Endodermal cell (in vitro differentiated cells): ENCODE data around the gene LRRK1. TPM values are rescaled to one million over a fixed set of nuclear protein-coding genes. Genes with fewer than 3 reads are reported as not detected.

Experiments
- DNase-seq: peaks from one replicate; pipeline ENCODE4 v3.0.0-alpha.2; 2017
- H3K27ac ChIP-seq: 2 replicates; pipeline ENCODE4 v1.5.1; 2013; ENCODE audit warnings: mild to moderate bottlenecking, low read depth, low read length, moderate library complexity
- H3K27me3 ChIP-seq: 2 replicates; pipeline ENCODE4 v1.6.1; 2013; ENCODE audit warnings: mild to moderate bottlenecking, low read length, moderate library complexity; ENCODE audit not compliant: insufficient read depth, control insufficient read depth, poor library complexity, severe bottlenecking
- H3K36me3 ChIP-seq: 2 replicates; pipeline ENCODE4 v1.7.0; 2013; ENCODE audit warnings: mild to moderate bottlenecking, low read length, moderate library complexity; ENCODE audit not compliant: control insufficient read depth, insufficient read depth
- H3K4me1 ChIP-seq: one replicate; pipeline ENCODE4 v1.7.0; 2013; ENCODE audit warnings: low read length; ENCODE audit not compliant: control insufficient read depth, insufficient read depth
- H3K4me3 ChIP-seq: 2 replicates; pipeline ENCODE4 v1.5.1; 2013; ENCODE audit warnings: mild to moderate bottlenecking, low read length, moderate library complexity
- H3K9ac ChIP-seq: 2 replicates; pipeline ENCODE4 v1.6.1; 2013; ENCODE audit warnings: mild to moderate bottlenecking, low read length, moderate library complexity; ENCODE audit not compliant: poor library complexity, severe bottlenecking; ENCODE audit errors: extremely low read depth
- H3K9me3 ChIP-seq: 2 replicates; pipeline ENCODE4 v1.6.1; 2013; ENCODE audit warnings: mild to moderate bottlenecking, low read length, moderate library complexity; ENCODE audit not compliant: control insufficient read depth
- H3K27ac Mint-ChIP-seq: 2 replicates; pipeline ENCODE4 v1.8.0; 2020; ENCODE audit warnings: mixed read lengths
- H3K27me3 Mint-ChIP-seq: 2 replicates; pipeline ENCODE4 v1.8.0; 2021; ENCODE audit warnings: mild to moderate bottlenecking, mixed read lengths; ENCODE audit not compliant: insufficient read depth
- H3K36me3 Mint-ChIP-seq: 2 replicates; pipeline ENCODE4 v1.8.0; 2020; ENCODE audit warnings: low read depth, mixed read lengths
- H3K4me1 Mint-ChIP-seq: 2 replicates; pipeline ENCODE4 v1.8.0; 2020; ENCODE audit warnings: mixed read lengths
- H3K4me3 Mint-ChIP-seq: 2 replicates; pipeline ENCODE4 v1.8.0; 2020; ENCODE audit warnings: mild to moderate bottlenecking, moderate library complexity, mixed read lengths
- H3K9me3 Mint-ChIP-seq: 2 replicates; pipeline ENCODE4 v1.8.0; 2020; ENCODE audit warnings: mild to moderate bottlenecking, mixed read lengths
- WGBS, 2 experiments: methylation state at CpG; one replicate each; pipeline versions ENCODE4 v1.1.5 to v1.1.7; 2013; ENCODE audit warnings: missing lambda C conversion rate in 2 of 2, mixed read lengths in 1 of 2; ENCODE audit not compliant: insufficient coverage in 1 of 2, insufficient read length in 1 of 2; 5-methylcytosine and 5-hydroxymethylcytosine counted together
- total RNA-seq, 2 donors: library from RNA; stranded (reverse); fragmentation: NEBNext Ultra II Directional in 1 of 2; extraction: Animal tissue kit (Norgen Biotek cat#: 25700) in 1 of 2; gene quantifications; 2 replicates in 1 of 2; 3 replicates in 1 of 2; pipeline ENCODE4 v1.2.1, GENCODE V29; 2021
- TF ChIP-seq, protein P1 (sequence below): fragments of 200-600 bp; sonication (generic); conservative IDR thresholded peaks from 2 replicates; pipeline ENCODE4 v1.5.0; 2021; ENCODE audit warnings: antibody characterized with exemption, mild to moderate bottlenecking

LRRK1 gene
- total RNA-seq, 2 donors from 2014 or later, result 2.7 to 5.1 TPM

DNA sequence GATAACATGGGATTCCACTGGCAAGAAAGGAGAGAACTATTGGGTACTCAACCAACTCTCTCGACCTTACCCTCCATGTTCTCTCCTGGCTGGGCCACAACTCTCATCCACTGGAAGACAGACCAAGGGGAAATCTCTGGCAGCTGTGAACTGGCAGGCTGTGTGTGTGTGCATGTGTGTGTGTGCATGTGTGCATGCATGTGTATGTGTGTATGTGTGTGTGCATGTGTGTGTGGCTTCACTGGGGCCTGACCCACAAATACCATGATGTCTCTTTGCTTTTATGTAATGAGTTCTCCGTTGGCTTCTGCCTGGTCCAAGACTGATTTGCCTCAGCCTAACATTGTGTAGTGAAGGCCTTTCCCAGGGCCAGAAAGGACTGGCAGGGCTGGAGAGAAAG, 43.7 kb upstream of the LRRK1 start:
- peaks cover 51% of the 10 kb centered on the region for H3K27me3 Mint-ChIP-seq
- H3K4me3 Mint-ChIP-seq, result no peak overlapping the region
- peaks cover 3% of the 10 kb centered on the region for H3K4me1 ChIP-seq
- H3K27ac ChIP-seq, result no peak overlapping the region
- H3K4me1 Mint-ChIP-seq, result peaks cover 8% of the 10 kb centered on the region
- DNase-seq, result no peak
- H3K27me3 ChIP-seq, result peaks cover 19% of the 10 kb centered on the region
- H3K9ac ChIP-seq, result no peak overlapping the region
- H3K27ac Mint-ChIP-seq, result no peak overlapping the region
- no peak overlapping the region for H3K4me3 ChIP-seq
- H3K9me3 Mint-ChIP-seq, result no peaks in the 10 kb centered on the region
- H3K36me3 Mint-ChIP-seq, result no peaks in the 10 kb centered on the region
- H3K36me3 ChIP-seq, result no peaks in the 10 kb centered on the region
- H3K9me3 ChIP-seq, result no peaks in the 10 kb centered on the region
- TF ChIP-seq, protein P1, sequence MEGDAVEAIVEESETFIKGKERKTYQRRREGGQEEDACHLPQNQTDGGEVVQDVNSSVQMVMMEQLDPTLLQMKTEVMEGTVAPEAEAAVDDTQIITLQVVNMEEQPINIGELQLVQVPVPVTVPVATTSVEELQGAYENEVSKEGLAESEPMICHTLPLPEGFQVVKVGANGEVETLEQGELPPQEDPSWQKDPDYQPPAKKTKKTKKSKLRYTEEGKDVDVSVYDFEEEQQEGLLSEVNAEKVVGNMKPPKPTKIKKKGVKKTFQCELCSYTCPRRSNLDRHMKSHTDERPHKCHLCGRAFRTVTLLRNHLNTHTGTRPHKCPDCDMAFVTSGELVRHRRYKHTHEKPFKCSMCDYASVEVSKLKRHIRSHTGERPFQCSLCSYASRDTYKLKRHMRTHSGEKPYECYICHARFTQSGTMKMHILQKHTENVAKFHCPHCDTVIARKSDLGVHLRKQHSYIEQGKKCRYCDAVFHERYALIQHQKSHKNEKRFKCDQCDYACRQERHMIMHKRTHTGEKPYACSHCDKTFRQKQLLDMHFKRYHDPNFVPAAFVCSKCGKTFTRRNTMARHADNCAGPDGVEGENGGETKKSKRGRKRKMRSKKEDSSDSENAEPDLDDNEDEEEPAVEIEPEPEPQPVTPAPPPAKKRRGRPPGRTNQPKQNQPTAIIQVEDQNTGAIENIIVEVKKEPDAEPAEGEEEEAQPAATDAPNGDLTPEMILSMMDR, result no peak
- WGBS, 2 experiments, result 83 to 87% methylated on average over 1 to 2 of the region's 2 CpGs

- Mint-ChIP-seq H3K27ac (no peak overlapping the region), H3K27me3 (peaks cover 53% of the 10 kb centered on the region), H3K4me3 (no peak overlapping the region), H3K9me3 (no peaks in the 10 kb centered on the region), H3K36me3 (no peaks in the 10 kb centered on the region), H3K4me1 (peaks cover 11% of the 10 kb centered on the region)
- H3K27me3 ChIP-seq, result peaks cover 24% of the 10 kb centered on the region
- no peaks in the 10 kb centered on the region for H3K9me3 ChIP-seq
- H3K4me3 ChIP-seq, result no peak overlapping the region
- no peak overlapping the region for H3K9ac ChIP-seq
- no peak for DNase-seq
- H3K27ac ChIP-seq, result no peak overlapping the region
- peaks cover 3% of the 10 kb centered on the region for H3K4me1 ChIP-seq
- TF ChIP-seq, protein P1, result no peak
- 93 to 100% methylated on average over 5 to 7 of the region's 7 CpGs for WGBS, 2 experiments
- H3K36me3 ChIP-seq, result no peaks in the 10 kb centered on the region
These were observed 43.2 kb upstream of the LRRK1 start for GRCh38 chr15:100875976-100876375.

DNA sequence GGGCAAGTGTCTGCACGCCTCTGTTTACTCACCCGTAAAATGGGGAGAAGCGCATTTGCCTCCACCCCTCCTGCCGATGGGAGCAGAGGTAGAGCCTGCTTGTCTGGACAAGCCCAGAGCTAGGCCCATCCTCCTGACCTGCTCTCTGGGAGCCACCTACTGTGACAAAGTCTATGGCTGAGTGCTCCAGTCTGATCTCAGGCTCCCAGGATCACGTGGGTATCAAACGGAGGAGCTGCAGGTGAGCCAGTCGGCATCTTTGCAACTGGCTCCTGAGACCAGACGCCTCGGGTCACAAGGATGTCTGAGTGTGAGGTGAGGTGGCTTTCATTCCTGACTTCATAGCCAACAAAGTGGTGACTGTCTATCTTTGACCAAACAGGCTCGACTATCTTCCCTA, 41.6 kb upstream of the LRRK1 start:
- Histone ChIP-seq H3K9me3 (no peaks in the 10 kb centered on the region), H3K36me3 (no peaks in the 10 kb centered on the region), H3K4me3 (no peak overlapping the region), H3K27ac (no peak overlapping the region), H3K4me1 (peaks cover 3% of the 10 kb centered on the region), H3K27me3 (peaks cover 39% of the 10 kb centered on the region), H3K9ac (no peak overlapping the region)
- no peak for DNase-seq
- no peak overlapping the region for H3K27ac Mint-ChIP-seq
- no peaks in the 10 kb centered on the region for H3K9me3 Mint-ChIP-seq
- no peak overlapping the region for H3K4me3 Mint-ChIP-seq
- peaks cover 66% of the 10 kb centered on the region for H3K27me3 Mint-ChIP-seq
- WGBS, 2 experiments, result 87 to 89% methylated on average over 10 of the region's 10 CpGs
- TF ChIP-seq, protein P1, result no peak
- H3K4me1 Mint-ChIP-seq, result peaks cover 14% of the 10 kb centered on the region
- H3K36me3 Mint-ChIP-seq, result no peaks in the 10 kb centered on the region
